Testis (tissue), 3 donors: Measurements from ENCODE around the gene WFDC12. TPM values are rescaled to one million over a fixed set of nuclear protein-coding genes. Genes with fewer than 3 reads are reported as not detected.
"Not testable (repeated sequence)": the region's sequence is repeated elsewhere in the genome, so short reads cannot be mapped to it uniquely, and the experiment has no call there.

Experiments used
- DNase-seq: peaks from one replicate; pipeline ENCODE4 v3.0.0-alpha.2; 2019
- H3K27ac ChIP-seq, 2 donors: fragments of 200-600 bp; sonication (generic); one replicate each; pipeline ENCODE4 v1.5.1; 2019
- H3K27me3 ChIP-seq: fragments of 200-600 bp; sonication (generic); one replicate; pipeline ENCODE4 v1.5.1; 2019
- H3K36me3 ChIP-seq: fragments of 200-600 bp; sonication (generic); one replicate; pipeline ENCODE4 v1.5.1; 2017; ENCODE audit warnings: low read depth; ENCODE audit errors: missing control alignments
- H3K4me1 ChIP-seq: fragments of 200-600 bp; sonication (generic); one replicate; pipeline ENCODE4 v1.5.1; 2019
- H3K4me3 ChIP-seq, 2 donors: fragments of 200-600 bp; sonication (generic); one replicate each; pipeline ENCODE4 v1.5.1; 2017 to 2019
- H3K9me3 ChIP-seq: fragments of 200-600 bp; sonication (generic); one replicate; pipeline ENCODE4 v1.5.1; 2017
- CTCF ChIP-seq, 3 experiments: fragments of 450-650 bp in 2 of 3; fragments of 200-600 bp in 1 of 3; sonication (generic) in 1 of 3; IDR thresholded peaks; one replicate each; pipeline ENCODE4 v1.5.1; 2016 to 2019; ENCODE audit warnings: antibody characterized with exemption in 3 of 3, mild to moderate bottlenecking in 2 of 3, moderate library complexity in 1 of 3
- POLR2A ChIP-seq: fragments of 450-650 bp; IDR thresholded peaks from one replicate; pipeline ENCODE4 v1.6.1; 2017; ENCODE audit warnings: antibody characterized with exemption, mild to moderate bottlenecking, moderate library complexity
- WGBS, 2 donors: methylation state at CpG; one replicate each; pipeline ENCODE4 v1.1.5; 2018; 5-methylcytosine and 5-hydroxymethylcytosine counted together
- intact Hi-C: fragments of 100-400 bp; cut with DNase I; formaldehyde crosslinking; loops from one replicate; pipeline ENCODE4 v1.15.1; 2023; ENCODE audit warnings: low total_unique reads
- polyA plus RNA-seq: library from polyadenylated mRNA; stranded (reverse); fragments of 350-450 nt; fragmentation: Illumina TruSeq; extraction: RNeasy Lipid Tissue Mini Kit (QIAGEN cat#74804); gene quantifications from one replicate; pipeline ENCODE4 v1.2.3, GENCODE V29; 2014; ENCODE audit warnings: low read depth, low replicate concordance; ENCODE audit not compliant: insufficient read depth
- total RNA-seq, 2 donors: library from RNA; depleted of rRNA; stranded (reverse); fragments of >200 nt; gene quantifications; one replicate each; pipeline ENCODE4 v1.2.3, GENCODE V29; 2016

The WFDC12 gene
- total and polyA plus RNA-seq, 3 donors from 2014 or later = not detected

GRCh38 chr20:45156713-45157112 lies 32.4 kb upstream of the WFDC12 start:
- no peaks in the 10 kb centered on the region for H3K36me3 ChIP-seq
- intact Hi-C loops = no loop called here
- WGBS, 2 donors = 52 to 66% methylated on average over 2 of the region's 2 CpGs
- DNase-seq = no peak
- H3K27ac ChIP-seq = no peak overlapping the region
- no peak overlapping the region for H3K4me3 ChIP-seq
- no peaks in the 10 kb centered on the region for H3K4me1 ChIP-seq
- H3K27me3 ChIP-seq = no peaks in the 10 kb centered on the region
- H3K9me3 ChIP-seq = no peaks in the 10 kb centered on the region
- no peak for TF ChIP-seq POLR2A
- TF ChIP-seq CTCF (IDR thresholded peaks at IDR 0.05) = no peak

GRCh38 chr20:45154794-45155193 lies 30.5 kb upstream of the WFDC12 start:
- H3K27ac ChIP-seq, H3K4me1 ChIP-seq, intact Hi-C loops, H3K36me3 ChIP-seq, H3K9me3 ChIP-seq, DNase-seq, H3K27me3 ChIP-seq, H3K4me3 ChIP-seq: not testable (repeated sequence)
- 93% methylated on average over 1 of the region's 1 CpG for WGBS, 2 donors

GRCh38 chr20:45154183-45154582 lies 29.9 kb upstream of the WFDC12 start:
- no peak overlapping the region for H3K4me3 ChIP-seq
- no peak for TF ChIP-seq CTCF (IDR thresholded peaks at IDR 0.05)
- TF ChIP-seq POLR2A = no peak
- H3K27ac ChIP-seq = no peak overlapping the region
- H3K9me3 ChIP-seq = no peaks in the 10 kb centered on the region
- H3K4me1 ChIP-seq = no peaks in the 10 kb centered on the region
- intact Hi-C loops = no loop called here
- H3K36me3 ChIP-seq = no peaks in the 10 kb centered on the region
- DNase-seq = no peak
- 39 to 51% methylated on average over 3 of the region's 3 CpGs for WGBS, 2 donors
- no peaks in the 10 kb centered on the region for H3K27me3 ChIP-seq

- WGBS, 2 donors = 64 to 86% methylated on average over 1 of the region's 1 CpG
- no peaks in the 10 kb centered on the region for H3K9me3 ChIP-seq
- no peak overlapping the region for H3K4me3 ChIP-seq
- H3K4me1 ChIP-seq = no peaks in the 10 kb centered on the region
- intact Hi-C loops = no loop called here
- no peaks in the 10 kb centered on the region for H3K36me3 ChIP-seq
- DNase-seq = no peak
- no peak overlapping the region for H3K27ac ChIP-seq
- no peak for TF ChIP-seq POLR2A
- TF ChIP-seq CTCF (IDR thresholded peaks at IDR 0.05) = no peak
- no peaks in the 10 kb centered on the region for H3K27me3 ChIP-seq
Observed at GRCh38 chr20:45153752-45154151, 29.5 kb upstream of the WFDC12 start.

GRCh38 chr20:45153147-45153546 lies 28.9 kb upstream of the WFDC12 start:
- H3K4me1 ChIP-seq = no peaks in the 10 kb centered on the region
- no peaks in the 10 kb centered on the region for H3K9me3 ChIP-seq
- DNase-seq = no peak
- H3K27me3 ChIP-seq = no peaks in the 10 kb centered on the region
- TF ChIP-seq CTCF (IDR thresholded peaks at IDR 0.05) (no peak), POLR2A (no peak)
- 72 to 100% methylated on average over 2 to 3 of the region's 3 CpGs for WGBS, 2 donors
- intact Hi-C loops = no loop called here
- no peak overlapping the region for H3K27ac ChIP-seq
- H3K36me3 ChIP-seq = no peaks in the 10 kb centered on the region
- H3K4me3 ChIP-seq = no peak overlapping the region
